Neutrophil (primary cell): ENCODE results near the gene PLAAT5.

Experiments used
- H3K27ac ChIP-seq: fragments of 200-600 bp; sonication (generic); 2 replicates; pipeline ENCODE4 v1.5.1; 2016; ENCODE audit warnings: mild to moderate bottlenecking, moderate library complexity
- H3K27me3 ChIP-seq: fragments of 200-600 bp; sonication (generic); 2 replicates; pipeline ENCODE4 v1.6.0; 2016; ENCODE audit warnings: mild to moderate bottlenecking
- H3K36me3 ChIP-seq: fragments of 200-600 bp; sonication (generic); 2 replicates; pipeline ENCODE4 v1.5.1; 2017
- H3K4me1 ChIP-seq, 2 experiments: fragments of 200-600 bp in 1 of 2; sonication (generic) in 1 of 2; 1 replicate in 1 of 2; 2 replicates in 1 of 2; pipeline versions ENCODE4 v1.5.1 to v1.6.1; 2013 to 2016; ENCODE audit warnings: low read depth in 1 of 2, low read length in 1 of 2, mild to moderate bottlenecking in 1 of 2, moderate library complexity in 1 of 2; ENCODE audit not compliant: control insufficient read depth in 1 of 2, insufficient read depth in 1 of 2
- H3K4me3 ChIP-seq, 2 experiments: fragments of 200-600 bp in 1 of 2; sonication (generic) in 1 of 2; 1 replicate in 1 of 2; 2 replicates in 1 of 2; pipeline ENCODE4 v1.5.1; 2013 to 2016; ENCODE audit warnings: low read depth in 1 of 2, low read length in 1 of 2, mild to moderate bottlenecking in 1 of 2, moderate library complexity in 1 of 2
- H3K9me3 ChIP-seq: fragments of 200-600 bp; sonication (generic); 2 replicates; pipeline ENCODE4 v1.5.1; 2016
- TF ChIP-seq, protein P1 (sequence below): fragments of 200-600 bp; sonication (generic); IDR thresholded peaks from 2 replicates; pipeline ENCODE4 v1.5.1; 2016; ENCODE audit warnings: antibody characterized with exemption

The PLAAT5 gene

DNA sequence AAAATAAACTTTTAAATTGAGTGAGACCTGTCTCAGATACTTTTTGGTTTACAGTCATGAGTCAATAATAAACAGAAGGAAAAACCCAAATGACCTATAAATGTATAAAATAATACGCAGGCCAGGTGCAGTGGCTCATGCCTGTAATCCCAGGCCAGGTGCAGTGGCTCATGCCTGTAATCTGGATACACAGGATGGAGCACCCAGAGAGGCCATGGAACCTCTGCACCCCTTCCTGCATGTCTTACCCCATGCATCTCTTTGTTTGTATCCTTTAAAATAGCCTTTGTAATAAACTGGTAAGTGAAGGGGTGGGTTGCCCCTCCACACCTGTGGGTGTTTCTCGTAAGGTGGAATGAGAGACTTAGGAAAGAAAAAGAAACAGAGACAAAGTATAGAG lies 36.7 kb upstream of the PLAAT5 start:
- Histone ChIP-seq H3K27me3 (peaks cover 21% of the 10 kb centered on the region), H3K4me3 (no peak overlapping the region), H3K9me3 (no peaks in the 10 kb centered on the region), H3K27ac (no peak overlapping the region), H3K36me3 (no peaks in the 10 kb centered on the region), H3K4me1 (no peaks in the 10 kb centered on the region)
- TF ChIP-seq, protein P1, sequence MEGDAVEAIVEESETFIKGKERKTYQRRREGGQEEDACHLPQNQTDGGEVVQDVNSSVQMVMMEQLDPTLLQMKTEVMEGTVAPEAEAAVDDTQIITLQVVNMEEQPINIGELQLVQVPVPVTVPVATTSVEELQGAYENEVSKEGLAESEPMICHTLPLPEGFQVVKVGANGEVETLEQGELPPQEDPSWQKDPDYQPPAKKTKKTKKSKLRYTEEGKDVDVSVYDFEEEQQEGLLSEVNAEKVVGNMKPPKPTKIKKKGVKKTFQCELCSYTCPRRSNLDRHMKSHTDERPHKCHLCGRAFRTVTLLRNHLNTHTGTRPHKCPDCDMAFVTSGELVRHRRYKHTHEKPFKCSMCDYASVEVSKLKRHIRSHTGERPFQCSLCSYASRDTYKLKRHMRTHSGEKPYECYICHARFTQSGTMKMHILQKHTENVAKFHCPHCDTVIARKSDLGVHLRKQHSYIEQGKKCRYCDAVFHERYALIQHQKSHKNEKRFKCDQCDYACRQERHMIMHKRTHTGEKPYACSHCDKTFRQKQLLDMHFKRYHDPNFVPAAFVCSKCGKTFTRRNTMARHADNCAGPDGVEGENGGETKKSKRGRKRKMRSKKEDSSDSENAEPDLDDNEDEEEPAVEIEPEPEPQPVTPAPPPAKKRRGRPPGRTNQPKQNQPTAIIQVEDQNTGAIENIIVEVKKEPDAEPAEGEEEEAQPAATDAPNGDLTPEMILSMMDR, result no peak

DNA sequence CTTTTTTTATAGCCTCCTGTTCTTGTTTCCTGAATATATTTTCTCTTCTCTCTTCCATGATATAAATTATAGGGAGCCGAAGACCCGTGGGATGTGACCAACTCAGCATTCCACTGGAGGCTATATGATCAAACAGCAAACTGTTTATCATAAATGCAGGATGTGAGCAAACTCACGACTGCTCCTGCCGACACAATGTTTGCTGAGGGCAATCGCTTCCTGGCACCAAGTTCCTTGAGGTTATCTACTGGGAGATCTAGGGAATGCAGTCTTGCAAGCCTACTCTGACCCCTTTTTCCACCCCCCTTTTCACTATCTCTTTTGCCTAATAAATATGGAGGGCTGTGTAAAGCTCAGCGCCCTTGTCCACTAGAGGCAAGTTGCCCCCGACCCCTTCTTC lies 32.2 kb upstream of the PLAAT5 start:
- Histone ChIP-seq H3K27ac (no peak overlapping the region), H3K4me1 (peaks cover 5 to 9% of the 10 kb centered on the region in 2 experiments), H3K4me3 (no peak overlapping the region), H3K9me3 (no peaks in the 10 kb centered on the region), H3K27me3 (peaks cover 10% of the 10 kb centered on the region), H3K36me3 (peaks cover 6% of the 10 kb centered on the region)
- TF ChIP-seq, protein P1, result no peak

DNA sequence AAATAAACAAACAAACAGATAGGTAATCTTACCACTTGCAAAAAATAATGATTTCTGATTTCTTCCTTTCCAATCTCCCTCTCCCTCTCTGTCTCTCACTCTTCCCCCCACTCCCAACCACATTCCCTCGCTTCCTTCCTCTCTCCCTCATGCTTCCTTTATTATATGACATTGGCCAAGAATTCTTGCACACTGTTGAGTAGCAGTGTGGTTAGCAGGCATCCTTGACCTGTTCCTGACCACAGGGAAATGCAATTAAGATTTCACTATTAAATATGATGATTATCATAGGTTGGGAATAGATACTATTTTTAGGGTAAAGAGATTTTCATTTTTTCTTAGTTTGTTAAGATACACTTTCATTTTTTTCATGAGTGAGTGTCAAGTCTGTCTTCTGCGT lies 30.9 kb upstream of the PLAAT5 start:
- H3K27ac ChIP-seq, result no peak overlapping the region
- no peaks in the 10 kb centered on the region for H3K27me3 ChIP-seq
- H3K36me3 ChIP-seq, result peaks cover 17% of the 10 kb centered on the region
- peaks cover 5 to 9% of the 10 kb centered on the region in 2 experiments for H3K4me1 ChIP-seq
- TF ChIP-seq, protein P1, result no peak
- H3K4me3 ChIP-seq, result no peak overlapping the region
- no peaks in the 10 kb centered on the region for H3K9me3 ChIP-seq

DNA sequence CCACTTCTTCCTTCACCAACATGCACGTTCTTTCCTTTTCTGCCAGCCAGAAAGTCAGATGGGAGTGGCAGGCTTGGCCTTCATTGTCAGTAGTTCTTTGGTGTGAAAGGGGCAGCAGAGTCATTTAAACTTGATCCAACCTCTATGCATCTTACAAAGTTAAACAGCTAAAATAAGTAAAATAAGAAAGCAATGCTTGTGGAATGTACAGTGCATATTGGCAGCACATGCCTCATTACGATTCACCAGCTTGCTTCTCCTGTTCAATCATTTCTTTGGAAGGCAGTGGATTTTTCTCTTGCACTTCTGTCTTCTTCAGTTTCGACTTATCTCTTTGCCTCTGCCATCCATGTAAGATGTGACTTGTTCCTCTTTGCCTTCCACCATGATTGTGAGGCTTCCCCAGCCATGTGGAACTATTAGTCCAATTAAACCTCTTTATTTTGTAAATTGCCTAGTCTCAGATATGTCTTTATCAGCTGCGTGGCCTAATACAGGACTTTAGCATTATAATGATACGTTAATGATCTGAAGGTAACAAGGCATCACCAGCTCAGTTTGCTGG lies 29.7 kb upstream of the PLAAT5 start:
- Histone ChIP-seq H3K27ac (no peak overlapping the region), H3K4me3 (no peak overlapping the region), H3K36me3 (peaks cover 29% of the 10 kb centered on the region), H3K9me3 (no peaks in the 10 kb centered on the region), H3K27me3 (no peaks in the 10 kb centered on the region), H3K4me1 (peaks cover 5 to 9% of the 10 kb centered on the region in 2 experiments)
- TF ChIP-seq, protein P1, result no peak

DNA sequence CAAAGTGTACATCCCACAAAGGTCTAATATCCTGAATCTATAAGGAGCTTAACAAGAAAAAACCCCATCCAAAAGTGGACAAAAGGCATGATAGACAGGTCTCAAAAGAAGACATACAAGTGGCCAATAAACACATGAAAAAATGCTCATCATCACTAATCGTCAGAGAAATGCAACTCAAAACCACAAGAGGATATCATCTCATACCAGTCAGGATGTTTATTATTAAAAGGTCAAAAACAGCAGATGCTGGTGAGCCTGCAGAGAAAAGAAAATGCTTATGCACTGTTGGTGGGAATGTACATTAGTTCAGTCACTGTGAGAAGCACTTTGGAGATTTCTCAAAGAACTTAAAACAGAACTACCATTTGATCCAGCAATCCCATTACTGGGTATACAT lies 27.6 kb upstream of the PLAAT5 start:
- peaks cover 5 to 9% of the 10 kb centered on the region in 2 experiments for H3K4me1 ChIP-seq
- H3K4me3 ChIP-seq, result no peak overlapping the region
- no peaks in the 10 kb centered on the region for H3K9me3 ChIP-seq
- TF ChIP-seq, protein P1, result no peak
- H3K27me3 ChIP-seq, result no peaks in the 10 kb centered on the region
- H3K27ac ChIP-seq, result no peak overlapping the region
- peaks cover 45% of the 10 kb centered on the region for H3K36me3 ChIP-seq
